GM13976 (cell line): ENCODE measurements around the gene COL4A1.

Experiments used
- DNase-seq: peaks from one replicate; pipeline ENCODE4 v3.0.0; 2012; ENCODE audit warnings: low spot score
- in situ Hi-C: fragments of 300-500 bp; cut with MboI; formaldehyde crosslinking; loops from one replicate; pipeline ENCODE4 v1.12.0; 2022; ENCODE audit warnings: low sequenced_read_pairs, mixed read lengths, inconsistent platforms; ENCODE audit not compliant: unreplicated experiment
- TF ChIP-seq, protein P1 (sequence below): IDR thresholded peaks from 2 replicates; pipeline ENCODE4 v1.5.1; 2012; ENCODE audit warnings: borderline replicate concordance, mild to moderate bottlenecking; ENCODE audit not compliant: insufficient read depth; ENCODE audit errors: extremely low read depth, missing control alignments, control extremely low read depth

COL4A1 gene

DNA sequence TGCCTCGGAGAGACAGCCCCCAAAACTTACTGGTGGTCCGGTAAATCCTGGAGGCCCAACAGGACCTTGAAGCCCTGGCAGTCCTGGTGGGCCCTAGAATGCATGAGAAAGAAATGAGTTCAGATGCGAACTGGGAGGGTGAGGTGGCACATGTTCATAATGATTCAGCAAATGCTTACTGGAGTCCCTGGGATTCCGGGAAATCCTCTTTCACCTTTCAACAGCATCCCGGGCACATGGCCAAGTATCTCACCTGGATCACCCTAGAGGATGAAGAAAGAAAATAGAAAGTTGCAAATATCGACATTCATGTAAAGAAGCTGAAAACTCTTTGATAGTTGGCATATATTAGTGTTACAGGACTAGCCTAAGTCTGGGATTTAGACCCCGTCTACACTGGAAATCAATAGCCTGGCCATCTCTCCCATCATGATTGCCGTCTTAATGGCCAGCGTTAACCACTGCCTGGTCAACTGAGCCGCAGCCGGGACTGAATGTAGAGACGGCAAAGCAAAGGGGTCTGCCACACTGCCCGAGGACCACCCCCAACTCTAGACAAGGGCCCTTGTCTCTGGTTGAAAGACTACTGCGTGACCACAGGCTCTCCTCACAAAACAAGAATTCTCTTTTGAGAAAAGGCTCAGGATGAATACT, 96.9 kb downstream of the COL4A1 start:
- DNase-seq, result no peak
- TF ChIP-seq, protein P1, sequence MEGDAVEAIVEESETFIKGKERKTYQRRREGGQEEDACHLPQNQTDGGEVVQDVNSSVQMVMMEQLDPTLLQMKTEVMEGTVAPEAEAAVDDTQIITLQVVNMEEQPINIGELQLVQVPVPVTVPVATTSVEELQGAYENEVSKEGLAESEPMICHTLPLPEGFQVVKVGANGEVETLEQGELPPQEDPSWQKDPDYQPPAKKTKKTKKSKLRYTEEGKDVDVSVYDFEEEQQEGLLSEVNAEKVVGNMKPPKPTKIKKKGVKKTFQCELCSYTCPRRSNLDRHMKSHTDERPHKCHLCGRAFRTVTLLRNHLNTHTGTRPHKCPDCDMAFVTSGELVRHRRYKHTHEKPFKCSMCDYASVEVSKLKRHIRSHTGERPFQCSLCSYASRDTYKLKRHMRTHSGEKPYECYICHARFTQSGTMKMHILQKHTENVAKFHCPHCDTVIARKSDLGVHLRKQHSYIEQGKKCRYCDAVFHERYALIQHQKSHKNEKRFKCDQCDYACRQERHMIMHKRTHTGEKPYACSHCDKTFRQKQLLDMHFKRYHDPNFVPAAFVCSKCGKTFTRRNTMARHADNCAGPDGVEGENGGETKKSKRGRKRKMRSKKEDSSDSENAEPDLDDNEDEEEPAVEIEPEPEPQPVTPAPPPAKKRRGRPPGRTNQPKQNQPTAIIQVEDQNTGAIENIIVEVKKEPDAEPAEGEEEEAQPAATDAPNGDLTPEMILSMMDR, result no peak
- in situ Hi-C loops, result no loop called here

DNA sequence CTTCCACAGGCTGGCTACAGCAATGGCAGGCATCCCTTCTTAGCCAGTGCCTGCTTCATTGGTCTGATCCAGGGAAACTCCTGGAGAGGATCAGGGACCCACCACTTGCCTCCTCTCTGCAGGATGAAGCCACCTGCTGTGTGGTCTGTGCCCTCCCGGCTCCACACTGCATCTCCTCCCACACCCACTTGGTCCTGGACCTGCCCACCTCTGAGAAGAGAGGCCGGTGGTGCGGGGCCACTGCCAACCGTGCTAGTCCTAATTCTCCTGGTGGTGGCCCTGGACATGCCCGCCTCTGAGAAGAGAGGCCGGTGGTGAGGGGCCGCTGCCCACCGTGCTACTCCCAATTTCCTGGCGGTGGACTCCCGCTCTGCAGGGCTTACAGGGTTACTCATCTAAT, 98.8 kb downstream of the COL4A1 start:
- no peak for DNase-seq
- TF ChIP-seq, protein P1, result no peak
- in situ Hi-C loops, result no loop called here

DNA sequence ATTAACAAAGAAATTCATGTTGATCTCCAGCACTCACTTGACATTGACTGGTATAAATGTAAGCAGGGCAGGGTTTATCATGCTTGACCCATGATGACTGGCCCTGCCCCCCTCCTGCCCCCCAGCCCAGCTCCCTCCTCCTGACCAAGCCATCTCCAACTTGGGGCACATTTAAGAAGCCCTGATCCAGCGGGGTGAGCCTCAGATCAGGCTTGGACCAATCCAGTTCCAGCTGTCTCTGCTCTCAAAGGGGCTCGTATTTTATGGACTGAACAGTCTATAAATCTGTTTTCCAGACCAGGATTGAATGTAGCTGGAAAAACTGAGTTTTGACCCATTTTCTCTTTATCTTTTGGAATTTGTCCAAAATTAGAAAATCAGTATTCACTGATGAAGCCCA, 100.0 kb downstream of the COL4A1 start:
- in situ Hi-C loops, result no loop called here
- TF ChIP-seq, protein P1, result no peak
- DNase-seq, result no peak

DNA sequence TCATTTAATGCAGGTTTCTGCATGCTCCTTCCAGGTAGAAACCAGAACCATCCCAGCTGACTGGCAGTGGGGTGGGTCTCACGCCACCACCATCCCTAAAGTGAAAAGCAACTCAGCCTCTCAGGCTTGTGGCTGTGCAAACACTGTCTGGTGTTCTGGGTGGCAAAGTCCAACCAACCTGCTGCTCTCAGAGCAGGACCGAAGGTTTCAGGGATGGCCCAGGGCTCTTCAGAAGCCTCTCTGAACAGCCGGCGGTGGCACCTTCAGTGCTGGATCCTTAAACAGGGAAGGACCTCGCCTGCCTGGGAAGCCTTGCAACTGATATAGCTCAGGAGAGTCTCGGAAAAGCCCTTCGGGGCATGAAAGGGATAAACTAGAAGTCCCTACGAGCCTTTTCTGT, 100.8 kb downstream of the COL4A1 start:
- DNase-seq, result no peak
- in situ Hi-C loops, result no loop called here
- TF ChIP-seq, protein P1, result no peak

DNA sequence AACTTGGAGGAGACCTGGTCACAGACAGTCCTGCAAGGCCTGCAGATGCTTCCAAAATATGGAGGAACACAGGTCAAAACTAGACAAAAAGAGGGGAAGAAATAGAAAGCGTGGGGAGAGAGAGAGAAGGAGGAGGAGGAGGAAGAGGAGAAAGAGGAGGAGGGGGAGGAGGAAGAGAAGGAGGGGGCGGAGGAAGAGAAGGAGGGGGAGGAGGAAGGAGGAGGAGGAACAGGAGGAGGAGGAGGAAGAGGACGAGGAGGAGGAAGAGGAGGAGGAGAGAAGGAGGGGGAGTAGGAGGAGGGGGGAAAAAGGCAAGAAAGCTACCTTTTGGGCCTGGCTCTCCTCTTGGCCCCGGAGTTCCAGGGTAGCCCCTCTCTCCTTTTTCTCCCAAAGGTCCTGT, 105.8 kb downstream of the COL4A1 start:
- in situ Hi-C loops, result no loop called here
- DNase-seq, result no peak
- TF ChIP-seq, protein P1, result no peak

DNA sequence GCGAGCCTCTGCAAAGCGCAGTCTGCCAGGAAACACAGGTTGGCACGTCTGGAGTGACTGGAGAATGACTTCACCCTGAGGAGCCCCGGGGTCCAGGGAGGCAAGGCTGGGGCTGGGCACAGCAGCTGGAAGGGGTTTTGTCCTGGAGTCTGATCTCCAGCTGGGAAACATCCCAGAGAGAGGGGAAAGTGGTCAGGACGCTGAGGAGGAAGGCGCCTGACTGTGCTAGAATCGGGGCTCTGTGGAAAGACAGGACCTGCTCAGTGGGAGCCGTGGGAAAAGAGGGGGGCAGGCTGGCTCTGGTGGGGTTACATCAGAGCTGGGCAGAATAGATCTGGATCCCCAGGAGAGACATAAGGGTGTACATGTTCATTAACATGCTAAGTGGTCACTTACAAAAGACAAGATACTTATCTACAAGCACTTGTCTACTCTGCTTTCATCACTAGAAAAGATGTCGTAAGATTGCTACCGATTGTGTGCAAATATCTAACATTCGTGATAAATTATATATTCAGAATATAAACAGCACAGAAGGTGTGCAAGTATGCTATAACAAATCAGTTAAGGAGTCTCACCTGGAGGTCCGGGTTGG, 106.6 kb downstream of the COL4A1 start:
- TF ChIP-seq, protein P1, result no peak
- in situ Hi-C loops, result no loop called here
- no peak for DNase-seq
